CD14-positive monocyte (primary cell): ENCODE data around the gene SLC12A2. TPM values are rescaled to one million over a fixed set of nuclear protein-coding genes. Genes with fewer than 3 reads are reported as not detected.

Experiments used
- DNase-seq, 3 donors: peaks; one replicate each; pipeline ENCODE4 v3.0.0-alpha.2; 2011 to 2022
- H2AFZ ChIP-seq: 2 replicates; pipeline ENCODE4 v1.6.0; 2012; ENCODE audit warnings: mild to moderate bottlenecking, low read depth, low read length, inconsistent platforms; ENCODE audit not compliant: insufficient read depth, poor library complexity, severe bottlenecking
- H3K27ac ChIP-seq, 2 donors: 1 replicate in 1 of 2; 2 replicates in 1 of 2; pipeline ENCODE4 v1.5.1; 2012 to 2013; ENCODE audit warnings: low read length in 2 of 2, control low read depth in 1 of 2, inconsistent platforms in 1 of 2, low read depth in 1 of 2, mild to moderate bottlenecking in 1 of 2
- H3K27me3 ChIP-seq, 2 donors: one replicate each; pipeline versions ENCODE4 v1.6.0 to v1.6.1; 2011 to 2013; ENCODE audit warnings: low read length in 2 of 2; ENCODE audit not compliant: control insufficient read depth in 2 of 2, insufficient read depth in 2 of 2
- H3K36me3 ChIP-seq, 2 donors: replicated peaks in 1 of 2; 1 replicate in 1 of 2; 2 replicates in 1 of 2; pipeline versions ENCODE4 v1.5.1 to v1.6.1; 2012 to 2013; ENCODE audit warnings: low read length in 2 of 2, control low read depth in 1 of 2, inconsistent platforms in 1 of 2, mild to moderate bottlenecking in 1 of 2; ENCODE audit not compliant: insufficient read depth in 2 of 2, control insufficient read depth in 1 of 2
- H3K4me1 ChIP-seq, 2 donors: 1 replicate in 1 of 2; 2 replicates in 1 of 2; pipeline versions ENCODE4 v1.5.1 to v1.6.1; 2012 to 2013; ENCODE audit warnings: low read length in 2 of 2, control low read depth in 1 of 2, inconsistent platforms in 1 of 2, mild to moderate bottlenecking in 1 of 2, moderate library complexity in 1 of 2; ENCODE audit not compliant: insufficient read depth in 2 of 2, control insufficient read depth in 1 of 2
- H3K4me2 ChIP-seq: replicated peaks from 2 replicates; pipeline ENCODE3; 2012; ENCODE audit warnings: low read length, moderate library complexity, mild to moderate bottlenecking; ENCODE audit not compliant: poor library complexity, severe bottlenecking; ENCODE audit errors: extremely low read depth
- H3K4me3 ChIP-seq, 3 experiments: fragments of 200-600 bp in 1 of 3; sonication (generic) in 1 of 3; replicated peaks in 1 of 3; 1 replicate in 2 of 3; 2 replicates in 1 of 3; pipeline ENCODE4 v1.5.1; 2011 to 2013; ENCODE audit warnings: low read length in 3 of 3, mild to moderate bottlenecking in 3 of 3, control low read depth in 2 of 3, low read depth in 2 of 3, inconsistent platforms in 1 of 3, moderate library complexity in 1 of 3
- H3K79me2 ChIP-seq: 2 replicates; pipeline ENCODE4 v1.6.0; 2012; ENCODE audit warnings: mild to moderate bottlenecking, control low read depth, inconsistent platforms, low read length, moderate library complexity; ENCODE audit not compliant: insufficient read depth
- H3K9ac ChIP-seq: 2 replicates; pipeline ENCODE4 v1.6.0; 2017; ENCODE audit warnings: low read length, mild to moderate bottlenecking; ENCODE audit not compliant: insufficient read depth, poor library complexity, severe bottlenecking
- H3K9me3 ChIP-seq, 2 donors: replicated peaks in 1 of 2; 1 replicate in 1 of 2; 2 replicates in 1 of 2; pipeline versions ENCODE4 v1.5.1 to v1.6.1; 2012 to 2013; ENCODE audit warnings: low read length in 2 of 2, control low read depth in 1 of 2; ENCODE audit not compliant: control insufficient read depth in 1 of 2, insufficient read depth in 1 of 2
- H4K20me1 ChIP-seq: 2 replicates; pipeline ENCODE4 v1.6.0; 2012; ENCODE audit warnings: mild to moderate bottlenecking, low read length, control low read depth, moderate library complexity; ENCODE audit not compliant: insufficient read depth
- H3K27ac Mint-ChIP-seq, 7 donors: one replicate each; pipeline ENCODE4 v1.8.0; 2020; ENCODE audit warnings: mild to moderate bottlenecking in 7 of 7, mixed read lengths in 7 of 7, moderate library complexity in 6 of 7, inconsistent platforms in 2 of 7
- H3K27me3 Mint-ChIP-seq, 3 donors: one replicate each; pipeline ENCODE4 v1.8.0; 2021 to 2022; ENCODE audit warnings: low read depth in 3 of 3, mild to moderate bottlenecking in 3 of 3, mixed read lengths in 3 of 3, moderate library complexity in 3 of 3, inconsistent platforms in 1 of 3
- H3K36me3 Mint-ChIP-seq, 2 donors: one replicate each; pipeline ENCODE4 v1.8.0; 2020; ENCODE audit warnings: mixed read lengths in 2 of 2, inconsistent platforms in 1 of 2, mild to moderate bottlenecking in 1 of 2
- H3K4me1 Mint-ChIP-seq: one replicate; pipeline ENCODE4 v1.8.0; 2020; ENCODE audit warnings: mild to moderate bottlenecking, mixed read lengths
- H3K4me3 Mint-ChIP-seq, 2 donors: one replicate each; pipeline ENCODE4 v1.8.0; 2020; ENCODE audit warnings: mild to moderate bottlenecking in 2 of 2, mixed read lengths in 2 of 2, moderate library complexity in 1 of 2
- H3K9me3 Mint-ChIP-seq, 7 donors: one replicate each; pipeline ENCODE4 v1.8.0; 2020 to 2022; ENCODE audit warnings: mixed read lengths in 7 of 7, mild to moderate bottlenecking in 6 of 7, moderate library complexity in 6 of 7, inconsistent platforms in 2 of 7
- WGBS: methylation state at CpG from one replicate; pipeline ENCODE4 v1.1.5; 2013; ENCODE audit warnings: missing lambda C conversion rate; ENCODE audit not compliant: insufficient coverage; 5-methylcytosine and 5-hydroxymethylcytosine counted together
- intact Hi-C, 2 donors: fragments of 100-400 bp; cut with micrococcal nuclease; formaldehyde crosslinking; loops; one replicate each; pipeline versions ENCODE4 v1.15.0 to v1.15.1; 2023
- polyA plus RNA-seq, 3 donors: library from polyadenylated mRNA; depleted of rRNA in 1 of 3; unstranded in 2 of 3; stranded (reverse) in 1 of 3; fragments of 300-500 nt in 2 of 3; fragments of >200 nt in 1 of 3; fragmentation: Illumina TruSeq in 2 of 3; gene quantifications; 1 replicate in 2 of 3; 2 replicates in 1 of 3; pipeline ENCODE4 v1.2.3, GENCODE V29; 2012 to 2021
- TF ChIP-seq, protein P1 (sequence below): fragments of 200-600 bp; IDR thresholded peaks from one replicate; pipeline ENCODE4 v1.8.0; 2022; ENCODE audit warnings: antibody characterized with exemption, mild to moderate bottlenecking

SLC12A2 gene
- polyA plus RNA-seq, 3 donors, result 1.0 to 1.2 (median 1.0) TPM

DNA sequence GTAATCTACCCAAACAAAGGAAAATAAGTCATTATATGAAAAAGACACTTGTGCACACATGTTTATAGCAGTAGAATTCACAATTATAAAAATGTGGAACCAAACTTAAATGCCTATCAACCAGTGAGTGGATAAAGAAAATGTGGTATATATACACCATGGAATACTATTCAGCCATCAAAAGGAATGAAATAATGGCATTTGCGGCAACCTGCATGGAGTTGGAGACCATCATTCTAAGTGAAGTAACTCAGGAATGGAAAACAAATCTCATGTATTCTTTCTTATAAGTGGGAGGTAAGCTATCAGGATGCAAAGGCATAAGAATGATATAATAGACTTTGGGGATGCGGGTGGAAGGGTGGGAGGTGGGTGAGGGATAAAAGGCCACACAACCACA lies 34.6 kb downstream of the SLC12A2 start:
- H3K27ac ChIP-seq, result no peak overlapping the region
- no peak overlapping the region for H2AFZ ChIP-seq
- intact Hi-C loops, result no loop called here
- DNase-seq, result no peak
- peaks cover 4 to 14% of the 10 kb centered on the region in 2 donors for H3K36me3 ChIP-seq
- H4K20me1 ChIP-seq, result no peaks in the 10 kb centered on the region
- H3K4me3 ChIP-seq, result no peak overlapping the region
- no peaks in the 10 kb centered on the region for H3K9me3 ChIP-seq
- no peaks in the 10 kb centered on the region for H3K27me3 Mint-ChIP-seq
- no peak overlapping the region for H3K27ac Mint-ChIP-seq
- no peak overlapping the region for H3K9ac ChIP-seq
- no CpG with 5 or more reads among the region's 2 CpGs for WGBS
- H3K9me3 Mint-ChIP-seq, result peaks cover 0 to 8% (median 3%) of the 10 kb centered on the region in 7 donors
- TF ChIP-seq, protein P1, sequence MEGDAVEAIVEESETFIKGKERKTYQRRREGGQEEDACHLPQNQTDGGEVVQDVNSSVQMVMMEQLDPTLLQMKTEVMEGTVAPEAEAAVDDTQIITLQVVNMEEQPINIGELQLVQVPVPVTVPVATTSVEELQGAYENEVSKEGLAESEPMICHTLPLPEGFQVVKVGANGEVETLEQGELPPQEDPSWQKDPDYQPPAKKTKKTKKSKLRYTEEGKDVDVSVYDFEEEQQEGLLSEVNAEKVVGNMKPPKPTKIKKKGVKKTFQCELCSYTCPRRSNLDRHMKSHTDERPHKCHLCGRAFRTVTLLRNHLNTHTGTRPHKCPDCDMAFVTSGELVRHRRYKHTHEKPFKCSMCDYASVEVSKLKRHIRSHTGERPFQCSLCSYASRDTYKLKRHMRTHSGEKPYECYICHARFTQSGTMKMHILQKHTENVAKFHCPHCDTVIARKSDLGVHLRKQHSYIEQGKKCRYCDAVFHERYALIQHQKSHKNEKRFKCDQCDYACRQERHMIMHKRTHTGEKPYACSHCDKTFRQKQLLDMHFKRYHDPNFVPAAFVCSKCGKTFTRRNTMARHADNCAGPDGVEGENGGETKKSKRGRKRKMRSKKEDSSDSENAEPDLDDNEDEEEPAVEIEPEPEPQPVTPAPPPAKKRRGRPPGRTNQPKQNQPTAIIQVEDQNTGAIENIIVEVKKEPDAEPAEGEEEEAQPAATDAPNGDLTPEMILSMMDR, result no peak
- H3K4me1 Mint-ChIP-seq, result no peaks in the 10 kb centered on the region
- H3K4me2 ChIP-seq, result no peak overlapping the region
- H3K4me1 ChIP-seq, result no peaks in the 10 kb centered on the region
- H3K4me3 Mint-ChIP-seq, result no peak overlapping the region
- H3K27me3 ChIP-seq, result no peaks in the 10 kb centered on the region
- peaks cover 10 to 19% of the 10 kb centered on the region in 2 donors for H3K36me3 Mint-ChIP-seq
- H3K79me2 ChIP-seq, result no peaks in the 10 kb centered on the region

DNA sequence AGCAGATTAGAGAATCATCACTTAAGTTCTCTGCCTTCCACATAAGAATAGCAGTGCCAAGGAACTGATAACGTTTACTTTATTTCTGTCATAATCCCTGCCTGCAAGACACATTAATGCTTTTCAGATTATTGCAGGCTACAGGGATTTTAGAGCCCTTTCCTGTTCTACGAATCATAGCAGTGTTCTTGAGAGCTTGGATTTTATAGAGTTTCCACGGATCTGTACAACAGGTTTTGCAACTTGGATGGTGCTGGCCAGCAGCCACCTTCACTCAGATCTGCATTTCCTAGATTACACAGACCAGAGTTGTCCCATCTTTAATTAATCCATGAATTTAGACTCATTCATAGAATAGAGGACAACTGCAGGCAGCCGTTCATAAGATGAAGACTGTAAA lies 38.1 kb downstream of the SLC12A2 start:
- intact Hi-C loops, result no loop called here
- no peaks in the 10 kb centered on the region for H3K4me1 Mint-ChIP-seq
- H3K27ac Mint-ChIP-seq, result no peak overlapping the region
- Histone ChIP-seq H3K9ac (no peak overlapping the region), H3K4me2 (no peak overlapping the region), H3K27me3 (no peaks in the 10 kb centered on the region), H4K20me1 (no peaks in the 10 kb centered on the region), H3K79me2 (no peaks in the 10 kb centered on the region), H3K4me1 (no peaks in the 10 kb centered on the region), H3K27ac (no peak overlapping the region), H3K36me3 (no peaks in the 10 kb centered on the region), H2AFZ (no peak overlapping the region), H3K4me3 (no peak overlapping the region), H3K9me3 (no peaks in the 10 kb centered on the region)
- no peaks in the 10 kb centered on the region for H3K27me3 Mint-ChIP-seq
- H3K36me3 Mint-ChIP-seq, result peaks cover 3 to 4% of the 10 kb centered on the region in 2 donors
- peaks cover 0 to 8% (median 2%) of the 10 kb centered on the region in 7 donors for H3K9me3 Mint-ChIP-seq
- TF ChIP-seq, protein P1, result no peak
- no peak overlapping the region for H3K4me3 Mint-ChIP-seq
- no CpG with 5 or more reads among the region's 4 CpGs for WGBS
- no peak for DNase-seq
